GM18511 (cell line): ENCODE results near the gene MAP3K12.
"Not testable (repeated sequence)": the region's sequence is repeated elsewhere in the genome, so short reads cannot be mapped to it uniquely, and the experiment has no call there.

Source experiments
- ATAC-seq: cut with Tn5 transposase; IDR thresholded peaks from one replicate; pipeline ENCODE4 v1.9.1; 2021; ENCODE audit warnings: mild to moderate bottlenecking, moderate library complexity; ENCODE audit not compliant: unreplicated experiment

MAP3K12 gene

GRCh38 chr12:53492830-53493609, 6.2 kb downstream of the MAP3K12 start:
- ATAC-seq, result peak; percentile 96

GRCh38 chr12:53492188-53492587, 7.1 kb downstream of the MAP3K12 start:
- ATAC-seq, result no peak

DNA sequence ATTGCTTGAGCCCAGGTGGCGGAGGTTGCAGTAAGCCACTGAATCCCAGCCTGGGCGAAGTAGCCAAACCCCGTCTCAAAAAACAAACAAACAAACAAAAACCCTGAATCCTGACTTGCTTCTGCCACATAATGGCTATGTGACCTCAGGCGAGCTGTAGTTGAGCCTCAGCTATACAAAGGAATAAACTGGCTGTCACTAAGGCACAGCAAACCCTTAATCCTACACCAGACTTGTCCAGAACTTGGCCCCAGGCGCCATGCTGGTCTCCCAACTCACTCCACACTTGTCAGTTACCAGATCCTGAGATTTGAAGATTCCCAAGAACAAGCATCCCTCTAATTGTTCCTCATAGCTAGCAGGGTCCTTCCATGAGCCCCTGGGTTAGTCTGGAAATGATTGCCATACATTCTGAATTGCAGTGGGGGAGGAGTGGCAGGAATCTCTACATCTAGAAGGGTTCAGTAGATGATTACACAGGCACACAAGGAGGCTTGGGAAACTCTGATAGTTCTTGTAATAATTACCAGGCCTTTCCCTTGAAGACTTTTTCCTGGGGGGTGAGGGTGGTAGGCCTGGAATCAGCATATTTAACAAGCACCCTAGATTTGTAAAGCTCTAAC, 9.9 kb downstream of the MAP3K12 start:
- no peak for ATAC-seq

- no peak for ATAC-seq
Observed at GRCh38 chr12:53486736-53487487, 12.3 kb downstream of the MAP3K12 start.

DNA sequence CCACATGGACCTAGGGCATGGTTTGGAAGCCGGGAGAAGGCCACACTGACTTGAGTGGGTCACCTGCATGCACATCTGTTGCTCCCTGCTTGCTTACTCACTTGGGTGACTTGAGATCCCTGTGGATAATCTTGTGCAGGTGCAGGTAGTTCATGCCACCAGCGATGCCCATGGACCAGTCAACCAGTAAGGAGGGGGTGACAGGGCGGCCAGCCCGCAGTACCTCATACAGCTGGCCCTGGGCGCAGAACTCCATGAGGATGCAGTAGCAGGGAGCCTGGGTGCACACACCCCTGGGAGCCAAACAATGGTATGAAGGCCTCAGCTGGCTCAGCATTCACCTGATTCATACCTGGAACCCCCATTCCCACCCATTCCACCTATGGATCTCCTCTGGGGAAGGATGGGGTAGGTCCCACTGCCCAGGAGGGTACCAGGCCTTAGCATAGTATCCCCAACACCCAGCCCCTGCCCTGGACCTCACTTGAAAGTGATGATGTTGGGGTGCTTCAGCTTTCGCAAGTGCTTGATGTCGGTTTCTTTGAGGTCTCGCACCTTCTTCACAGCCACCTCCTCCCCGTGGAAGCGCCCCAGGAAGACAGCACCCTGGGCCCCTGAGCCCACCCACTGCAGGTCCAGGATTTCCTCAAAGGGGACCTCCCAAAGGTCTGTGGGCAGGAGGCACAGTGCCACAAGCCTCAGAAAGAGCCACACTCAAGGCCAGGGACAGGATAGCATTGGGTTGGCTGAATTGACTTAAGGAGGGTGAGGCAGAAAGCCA, 13.1 kb downstream of the MAP3K12 start:
- ATAC-seq, result no peak

DNA sequence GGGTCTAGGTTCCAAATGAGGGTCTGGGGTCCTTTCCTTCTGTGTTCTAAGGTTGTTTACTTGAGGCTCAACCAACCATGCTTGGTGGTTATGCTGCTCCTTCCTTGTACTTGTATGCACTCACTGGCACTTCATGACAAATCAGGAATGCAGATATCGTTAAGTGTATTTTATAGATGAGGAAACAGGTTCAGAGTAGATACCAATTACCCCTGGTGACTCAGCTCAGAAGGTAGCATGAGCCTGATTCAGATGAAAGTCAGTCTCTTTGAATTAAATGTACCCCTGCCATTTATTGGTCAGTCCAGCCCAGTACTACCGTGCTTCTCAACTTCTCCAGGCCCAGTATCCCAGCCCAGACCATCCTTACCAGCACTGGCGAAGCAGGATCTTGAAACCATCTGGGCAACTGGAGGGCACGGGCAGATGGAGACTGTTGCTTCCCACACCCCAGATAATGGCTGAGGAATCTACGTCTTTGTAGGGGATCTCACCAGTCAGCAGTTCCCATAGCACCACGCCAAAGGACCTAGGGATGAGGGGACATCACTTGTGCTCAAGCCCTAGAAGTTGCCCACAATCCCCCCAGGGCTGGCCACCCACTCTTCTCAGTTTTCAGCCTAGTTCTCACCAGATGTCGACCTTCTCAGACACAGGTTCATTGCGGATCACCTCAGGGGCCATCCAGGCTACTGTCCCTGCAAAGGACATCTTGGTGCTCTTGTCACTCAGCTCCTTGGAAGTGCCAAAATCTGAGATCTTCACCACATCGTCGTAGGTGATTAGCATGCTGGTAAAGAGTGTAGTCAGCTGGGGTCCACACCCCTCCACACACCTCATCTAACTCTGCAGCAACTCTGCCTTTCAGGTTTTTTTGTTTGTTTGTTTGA, 14.3 kb downstream of the MAP3K12 start:
- no peak for ATAC-seq

- ATAC-seq, result no peak
Observed at GRCh38 chr12:53483979-53484377, 15.3 kb downstream of the MAP3K12 start.

- ATAC-seq, result no peak
Observed at GRCh38 chr12:53483225-53483978, 15.9 kb downstream of the MAP3K12 start.

DNA sequence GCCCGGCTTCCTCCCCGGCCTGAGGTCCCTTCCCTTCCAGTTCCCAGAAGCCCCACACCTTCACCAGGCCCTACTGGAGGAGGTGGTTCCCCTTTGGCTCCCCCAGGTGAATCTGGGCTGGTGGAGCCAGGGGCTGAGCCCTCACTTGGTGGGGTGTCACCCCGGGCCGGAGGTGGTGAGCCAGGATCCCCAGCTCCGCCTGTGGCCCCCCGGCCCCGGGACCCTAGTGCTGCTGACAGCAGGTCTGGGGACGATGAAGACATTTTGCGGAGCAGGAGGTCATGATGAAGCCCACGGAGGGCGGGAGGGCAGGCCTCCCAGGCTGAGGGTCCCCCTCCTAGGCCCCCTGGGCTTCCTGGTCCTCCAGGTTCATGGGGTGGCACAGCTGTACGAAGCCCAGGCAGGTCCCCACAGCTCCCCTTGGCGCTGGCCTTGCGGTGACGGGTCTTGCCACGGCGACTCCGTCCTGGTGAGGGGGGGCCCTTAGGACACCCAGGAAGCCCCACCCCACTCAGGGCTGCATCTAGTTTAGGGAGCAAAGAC, 16.6 kb downstream of the MAP3K12 start:
- ATAC-seq, result no peak

GRCh38 chr12:53481939-53482586, 17.2 kb downstream of the MAP3K12 start:
- ATAC-seq, result no peak

GRCh38 chr12:53481458-53481857, 17.8 kb downstream of the MAP3K12 start:
- ATAC-seq, result not testable (repeated sequence)

- no peak for ATAC-seq
Observed at GRCh38 chr12:53480491-53481442, 18.5 kb downstream of the MAP3K12 start.

GRCh38 chr12:53479331-53479730, 19.9 kb downstream of the MAP3K12 start:
- ATAC-seq, result no peak

DNA sequence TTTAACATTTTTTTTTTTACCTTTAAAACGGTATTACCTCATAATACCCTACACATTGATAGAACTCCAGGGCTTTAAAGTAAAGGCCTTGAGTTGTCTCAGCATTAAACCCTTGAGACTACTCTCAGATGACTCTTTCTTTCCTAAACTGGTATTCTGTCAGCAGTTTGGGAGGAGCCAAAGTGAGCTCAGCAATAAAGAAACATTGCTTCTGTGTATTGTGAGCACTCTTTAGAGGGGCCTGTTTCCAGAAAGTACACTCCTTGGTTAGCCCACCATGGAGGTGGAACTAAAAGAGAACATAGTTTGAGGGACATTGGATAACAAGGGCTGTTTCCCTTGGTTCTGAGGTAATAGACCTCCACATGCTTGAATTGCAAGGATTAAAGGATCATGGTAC, 20.4 kb downstream of the MAP3K12 start:
- ATAC-seq, result no peak

DNA sequence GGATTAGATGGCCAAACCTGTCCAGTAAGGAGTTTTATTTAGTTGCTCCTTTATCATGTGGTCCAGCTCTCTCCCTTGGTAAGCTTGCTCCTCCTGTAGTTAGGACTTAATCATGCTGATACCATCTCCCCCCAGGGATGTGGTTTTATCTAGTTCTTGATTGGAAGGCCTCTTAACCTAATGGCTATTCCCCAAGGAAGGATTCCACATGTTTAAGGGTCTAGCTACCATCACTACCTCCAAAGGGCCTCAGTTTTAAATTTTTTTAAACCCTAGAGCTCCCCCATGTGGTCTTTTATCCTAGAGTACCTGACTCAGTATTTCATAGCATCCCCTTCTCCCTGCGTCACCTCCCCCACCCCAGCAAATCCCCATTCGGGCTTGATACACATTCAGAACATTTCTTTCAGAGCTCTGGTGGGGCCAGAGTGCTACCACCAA, 22.5 kb downstream of the MAP3K12 start:
- no peak for ATAC-seq

DNA sequence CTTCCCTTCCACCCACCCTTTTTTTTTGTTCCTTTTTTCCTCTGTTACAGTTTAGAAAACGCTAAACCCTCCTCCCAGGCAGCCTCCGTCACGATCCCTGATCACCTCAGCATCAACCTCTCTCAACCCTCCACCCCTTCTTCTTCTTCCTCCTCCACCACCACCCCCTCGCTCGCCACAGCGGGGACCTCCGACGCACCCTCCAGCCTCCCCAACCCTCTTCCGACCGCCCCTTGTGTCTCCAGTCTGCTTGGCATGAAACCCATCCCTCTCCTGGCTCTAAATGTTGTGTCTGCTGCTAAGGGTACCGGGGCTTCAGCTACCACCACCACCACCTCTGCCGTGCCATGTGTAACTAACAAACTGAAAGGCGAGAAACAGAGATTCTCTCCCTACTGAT, 24.4 kb downstream of the MAP3K12 start:
- no peak for ATAC-seq

- no peak for ATAC-seq
Observed at GRCh38 chr12:53474077-53474476, 25.2 kb downstream of the MAP3K12 start.
